ENCODE results near the gene NR1H2.

DNA sequence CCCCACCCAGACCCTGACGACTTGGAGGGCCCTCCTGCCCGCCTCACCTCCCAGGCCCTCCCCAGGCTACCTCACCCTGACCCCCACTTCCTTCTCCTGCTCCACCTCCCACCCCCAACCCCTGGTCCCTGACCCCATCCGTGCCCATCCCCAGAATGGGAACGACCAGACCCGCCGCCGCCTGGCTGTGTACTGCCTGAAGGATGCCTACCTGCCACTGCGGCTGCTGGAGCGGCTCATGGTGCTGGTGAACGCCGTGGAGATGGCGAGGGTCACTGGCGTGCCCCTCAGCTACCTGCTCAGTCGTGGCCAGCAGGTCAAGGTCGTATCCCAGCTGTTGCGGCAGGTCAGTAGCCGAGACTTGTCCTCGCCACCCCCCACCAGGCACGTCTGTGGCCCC, 30.6 kb downstream of the NR1H2 start:
- no peak for TF ChIP-seq POLR2AphosphoS5 (IDR thresholded peaks at IDR 0.05; ENCODE audit: low read depth, low read length)
- TF ChIP-seq REST (IDR thresholded peaks at IDR 0.05; ENCODE audit: insufficient read depth in 1 of 2, low read depth in 2 of 2, low read length in 2 of 2): no peak

Measured in PFSK-1 (cell line).